NCI-H82 treated with DMSO at 0.1 percent for 48 hours (cell line): Measurements from ENCODE around the gene NEU4.

Experiments
- DNase-seq: peaks from one replicate; lab custom pipeline; 2025; ENCODE audit not compliant: unreplicated experiment; lab: John Stamatoyannopoulos, UW

NEU4 gene

GRCh38 chr2:241862775-241863535 lies 54.0 kb downstream of the NEU4 start:
- DNase-seq, result no peak

- DNase-seq, result no peak
Observed at GRCh38 chr2:241863536-241863954, 54.6 kb downstream of the NEU4 start.

GRCh38 chr2:241864168-241864849 lies 55.3 kb downstream of the NEU4 start:
- DNase-seq, result no peak

- no peak for DNase-seq
Observed at GRCh38 chr2:241864850-241865213, 55.8 kb downstream of the NEU4 start.

GRCh38 chr2:241865416-241865956 lies 56.5 kb downstream of the NEU4 start:
- DNase-seq, result no peak

GRCh38 chr2:241865957-241866789 lies 57.2 kb downstream of the NEU4 start:
- no peak for DNase-seq
